Chondrocyte (in vitro differentiated cells): Measurements from ENCODE around the gene TYSND1. TPM values are rescaled to one million over a fixed set of nuclear protein-coding genes. Genes with fewer than 3 reads are reported as not detected.

Experiments used
- DNase-seq: peaks from one replicate; pipeline ENCODE4 v3.0.0; 2021; ENCODE audit warnings: mixed read lengths, low spot score
- H3K27ac Mint-ChIP-seq: one replicate; pipeline ENCODE4 v1.8.0; 2021; ENCODE audit warnings: mild to moderate bottlenecking, moderate library complexity, mixed read lengths; ENCODE audit not compliant: unreplicated experiment
- H3K27me3 Mint-ChIP-seq: 2 replicates; pipeline ENCODE4 v1.8.0; 2021; ENCODE audit warnings: low read depth, mixed read lengths
- H3K36me3 Mint-ChIP-seq: 2 replicates; pipeline ENCODE4 v1.8.0; 2021; ENCODE audit warnings: low read depth, mixed read lengths
- H3K4me1 Mint-ChIP-seq: 2 replicates; pipeline ENCODE4 v1.8.0; 2021; ENCODE audit warnings: low read depth, mild to moderate bottlenecking, mixed read lengths
- H3K4me3 Mint-ChIP-seq: one replicate; pipeline ENCODE4 v1.8.0; 2021; ENCODE audit warnings: mild to moderate bottlenecking, moderate library complexity, mixed read lengths; ENCODE audit not compliant: unreplicated experiment
- H3K9me3 Mint-ChIP-seq: 2 replicates; pipeline ENCODE4 v1.8.0; 2021; ENCODE audit warnings: low read depth, mixed read lengths
- total RNA-seq: library from RNA; stranded (reverse); gene quantifications from 3 replicates; pipeline ENCODE4 v1.2.1, GENCODE V29; 2021
- TF ChIP-seq, protein P1 (sequence below): fragments of 200-600 bp; sonication (generic); IDR thresholded peaks from 2 replicates; pipeline ENCODE4 v1.5.0; 2021; ENCODE audit warnings: antibody characterized with exemption, mild to moderate bottlenecking, moderate library complexity

Gene TYSND1
- total RNA-seq, 1 donor from 2014 or later, result 9.4 TPM

DNA sequence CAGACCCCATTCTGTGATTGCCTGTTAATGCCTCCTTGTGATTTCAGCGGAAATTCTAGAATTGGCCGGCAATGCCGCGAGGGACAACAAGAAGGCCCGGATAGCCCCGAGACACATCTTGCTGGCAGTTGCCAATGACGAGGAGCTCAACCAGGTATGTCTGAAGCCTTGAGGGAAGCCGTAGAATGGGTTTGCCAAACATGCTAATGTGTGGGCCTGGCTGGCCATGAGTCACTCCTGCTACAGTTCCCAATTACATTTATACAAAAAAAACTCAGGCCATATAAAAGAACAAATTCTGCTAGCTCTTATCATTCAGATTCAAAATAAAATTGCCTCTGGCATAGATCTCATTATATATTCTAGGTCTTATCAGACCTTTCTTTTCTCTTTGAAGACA is 56.5 kb downstream of the TYSND1 start:
- Mint-ChIP-seq H3K27me3 (no peaks in the 10 kb centered on the region), H3K9me3 (no peaks in the 10 kb centered on the region), H3K4me1 (peaks cover 12% of the 10 kb centered on the region), H3K36me3 (peaks cover 17% of the 10 kb centered on the region), H3K4me3 (no peak overlapping the region), H3K27ac (no peak overlapping the region)
- TF ChIP-seq, protein P1, sequence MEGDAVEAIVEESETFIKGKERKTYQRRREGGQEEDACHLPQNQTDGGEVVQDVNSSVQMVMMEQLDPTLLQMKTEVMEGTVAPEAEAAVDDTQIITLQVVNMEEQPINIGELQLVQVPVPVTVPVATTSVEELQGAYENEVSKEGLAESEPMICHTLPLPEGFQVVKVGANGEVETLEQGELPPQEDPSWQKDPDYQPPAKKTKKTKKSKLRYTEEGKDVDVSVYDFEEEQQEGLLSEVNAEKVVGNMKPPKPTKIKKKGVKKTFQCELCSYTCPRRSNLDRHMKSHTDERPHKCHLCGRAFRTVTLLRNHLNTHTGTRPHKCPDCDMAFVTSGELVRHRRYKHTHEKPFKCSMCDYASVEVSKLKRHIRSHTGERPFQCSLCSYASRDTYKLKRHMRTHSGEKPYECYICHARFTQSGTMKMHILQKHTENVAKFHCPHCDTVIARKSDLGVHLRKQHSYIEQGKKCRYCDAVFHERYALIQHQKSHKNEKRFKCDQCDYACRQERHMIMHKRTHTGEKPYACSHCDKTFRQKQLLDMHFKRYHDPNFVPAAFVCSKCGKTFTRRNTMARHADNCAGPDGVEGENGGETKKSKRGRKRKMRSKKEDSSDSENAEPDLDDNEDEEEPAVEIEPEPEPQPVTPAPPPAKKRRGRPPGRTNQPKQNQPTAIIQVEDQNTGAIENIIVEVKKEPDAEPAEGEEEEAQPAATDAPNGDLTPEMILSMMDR, result no peak
- no peak for DNase-seq

DNA sequence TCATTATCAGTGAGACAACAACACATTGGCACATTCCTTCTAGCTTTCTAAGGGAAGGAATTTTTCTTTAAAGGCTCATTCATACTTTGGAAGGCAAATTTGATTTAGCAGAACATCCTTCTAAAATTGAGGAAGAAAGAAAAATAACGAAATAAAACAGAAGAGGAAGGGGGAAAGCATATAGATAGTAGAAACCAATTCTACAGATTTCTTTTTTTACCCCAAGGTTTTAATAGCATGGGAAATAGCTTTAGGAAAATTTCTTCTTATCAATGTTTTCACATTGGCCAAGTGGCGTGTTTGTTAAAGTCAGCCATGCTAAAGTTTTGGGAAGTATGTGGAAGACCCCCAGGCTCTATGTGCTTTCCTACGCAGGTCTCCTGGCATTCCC is 58.2 kb downstream of the TYSND1 start:
- H3K36me3 Mint-ChIP-seq, result peaks cover 13% of the 10 kb centered on the region
- TF ChIP-seq, protein P1, result no peak
- H3K4me3 Mint-ChIP-seq, result no peak overlapping the region
- no peaks in the 10 kb centered on the region for H3K9me3 Mint-ChIP-seq
- H3K27me3 Mint-ChIP-seq, result no peaks in the 10 kb centered on the region
- H3K4me1 Mint-ChIP-seq, result peaks cover 12% of the 10 kb centered on the region
- no peak overlapping the region for H3K27ac Mint-ChIP-seq
- DNase-seq, result no peak

Other genes with a start within 250 kb of the TYSND1 start
- gene MACROH2A2, start 93.9 kb downstream of the TYSND1 start, total RNA-seq, result 22.9 to 25.9 TPM (median 25.9 TPM) in 3 replicates
- 10.0 to 10.8 TPM (median 10.3 TPM) in 3 replicates for gene AIFM2, start 13.9 kb downstream of the TYSND1 start, total RNA-seq
- gene SAR1A, start 23.8 kb upstream of the TYSND1 start, total RNA-seq, result 203 to 233 TPM (median 212 TPM) in 3 replicates
- 67.4 to 74.9 TPM (median 69.0 TPM) in 3 replicates for gene PPA1, start 86.7 kb upstream of the TYSND1 start, total RNA-seq
- not detected in 3 replicates for gene NPFFR1, start 137.3 kb upstream of the TYSND1 start, total RNA-seq
- gene LRRC20, start 235.9 kb upstream of the TYSND1 start, total RNA-seq, result 8.8 to 10.8 TPM (median 9.5 TPM) in 3 replicates